ENCODE measurements around the gene CCDC6. TPM values are rescaled to one million over a fixed set of nuclear protein-coding genes. Genes with fewer than 3 reads are reported as not detected.

CCDC6 gene
- total RNA-seq, 1 donor from 2014 or later, result 61.5 TPM

DNA sequence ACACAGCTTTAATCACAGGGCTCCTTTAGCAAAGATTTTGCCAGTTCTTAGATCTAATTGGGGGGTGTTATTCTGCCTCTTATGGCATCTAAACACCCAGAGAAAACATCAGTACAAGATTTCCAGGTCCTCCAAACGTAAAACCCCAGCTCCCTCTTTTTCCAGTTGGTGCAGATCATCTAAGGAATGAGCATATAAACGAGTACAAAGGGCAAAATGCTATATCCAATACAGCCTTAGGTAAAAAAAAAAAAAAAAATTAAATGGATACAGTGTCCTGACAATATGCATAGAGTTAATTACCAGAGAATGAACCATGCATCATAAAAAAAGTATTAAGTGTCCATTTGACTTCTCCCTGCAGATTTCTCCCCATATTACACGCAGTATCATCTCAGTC lies 50.3 kb downstream of the CCDC6 start:
- H3K9me3 Mint-ChIP-seq, result peaks cover 18% of the 10 kb centered on the region
- H3K27ac Mint-ChIP-seq, result no peak overlapping the region
- H3K4me3 Mint-ChIP-seq (ENCODE audit: low read depth), result no peak overlapping the region
- no peak for DNase-seq (ENCODE audit: low spot score)
- no peaks in the 10 kb centered on the region for H3K27me3 Mint-ChIP-seq (ENCODE audit: low read depth)
- intact Hi-C loops (cut with micrococcal nuclease), result no loop called here
- H3K4me1 Mint-ChIP-seq (ENCODE audit: low read depth), result peaks cover 16% of the 10 kb centered on the region
- peaks cover 52% of the 10 kb centered on the region for H3K36me3 Mint-ChIP-seq (ENCODE audit: low read depth)

DNA sequence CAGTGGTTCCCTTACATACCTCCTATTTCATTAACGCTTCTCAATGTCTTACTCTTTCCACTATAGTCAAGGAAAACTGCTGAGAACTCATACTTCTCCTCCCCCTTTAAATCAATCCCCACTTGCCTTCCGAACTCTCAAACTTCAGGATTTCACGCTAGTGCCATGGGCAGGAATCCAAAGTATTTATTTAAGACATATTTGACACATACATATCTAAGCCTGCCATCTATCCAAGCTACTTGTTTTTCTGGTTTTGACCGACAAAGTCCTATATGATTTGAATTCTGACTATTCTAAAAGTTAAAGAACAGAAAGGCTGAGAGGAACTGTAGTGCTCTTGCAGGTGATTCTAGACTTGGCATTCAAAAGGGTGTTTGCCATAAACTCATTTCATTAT lies 51.8 kb downstream of the CCDC6 start:
- no peaks in the 10 kb centered on the region for H3K27me3 Mint-ChIP-seq (ENCODE audit: low read depth)
- H3K27ac Mint-ChIP-seq, result no peak overlapping the region
- peaks cover 42% of the 10 kb centered on the region for H3K36me3 Mint-ChIP-seq (ENCODE audit: low read depth)
- peaks cover 15% of the 10 kb centered on the region for H3K4me1 Mint-ChIP-seq (ENCODE audit: low read depth)
- intact Hi-C loops (cut with micrococcal nuclease), result no loop called here
- no peak overlapping the region for H3K4me3 Mint-ChIP-seq (ENCODE audit: low read depth)
- peaks cover 16% of the 10 kb centered on the region for H3K9me3 Mint-ChIP-seq
- no peak for DNase-seq (ENCODE audit: low spot score)

DNA sequence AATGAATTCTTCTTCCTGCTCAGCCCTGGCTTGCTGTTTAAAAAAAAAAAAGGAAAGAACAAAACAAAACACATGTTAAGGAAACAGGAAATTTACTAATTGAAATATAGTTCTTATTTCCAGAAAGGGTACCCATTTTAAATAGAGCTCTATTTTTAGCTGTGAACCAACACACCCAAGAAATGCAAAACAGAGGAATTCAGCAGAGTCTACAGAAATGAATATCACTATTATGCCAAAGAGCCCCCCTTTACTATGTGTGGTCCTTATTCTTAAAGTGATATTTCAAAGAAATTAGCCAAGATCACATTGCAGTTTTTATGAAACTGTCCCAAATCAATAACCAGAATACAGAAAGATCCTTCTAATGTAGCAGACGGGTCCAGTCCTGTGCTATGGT lies 53.7 kb downstream of the CCDC6 start:
- Mint-ChIP-seq H3K27me3 (ENCODE audit: low read depth) (no peaks in the 10 kb centered on the region), H3K27ac (no peak overlapping the region), H3K9me3 (peaks cover 13% of the 10 kb centered on the region), H3K4me1 (ENCODE audit: low read depth) (peaks cover 11% of the 10 kb centered on the region), H3K4me3 (ENCODE audit: low read depth) (no peak overlapping the region), H3K36me3 (ENCODE audit: low read depth) (peaks cover 49% of the 10 kb centered on the region)
- intact Hi-C loops (cut with micrococcal nuclease), result no loop called here
- DNase-seq (ENCODE audit: low spot score), result no peak

GRCh38 chr10:59851864-59852263 lies 54.5 kb downstream of the CCDC6 start:
- intact Hi-C loops (cut with micrococcal nuclease), result no loop called here

GRCh38 chr10:59847888-59848287 lies 58.5 kb downstream of the CCDC6 start:
- Mint-ChIP-seq H3K9me3 (no peaks in the 10 kb centered on the region), H3K27ac (no peak overlapping the region), H3K36me3 (ENCODE audit: low read depth) (peaks cover 65% of the 10 kb centered on the region), H3K4me3 (ENCODE audit: low read depth) (no peak overlapping the region), H3K4me1 (ENCODE audit: low read depth) (peaks cover 19% of the 10 kb centered on the region), H3K27me3 (ENCODE audit: low read depth) (no peaks in the 10 kb centered on the region)
- no peak for DNase-seq (ENCODE audit: low spot score)
- intact Hi-C loops (cut with micrococcal nuclease), result no loop called here

More at GRCh38 chr10:59851864-59852263, 54.5 kb downstream of the CCDC6 start:
- Mint-ChIP-seq H3K4me3 (ENCODE audit: low read depth) (no peak overlapping the region), H3K27me3 (ENCODE audit: low read depth) (no peaks in the 10 kb centered on the region), H3K4me1 (ENCODE audit: low read depth) (peaks cover 15% of the 10 kb centered on the region), H3K36me3 (ENCODE audit: low read depth) (peaks cover 54% of the 10 kb centered on the region), H3K27ac (no peak overlapping the region), H3K9me3 (peaks cover 13% of the 10 kb centered on the region)
- DNase-seq (ENCODE audit: low spot score), result no peak

GRCh38 chr10:59847326-59847725 lies 59.0 kb downstream of the CCDC6 start:
- no peak overlapping the region for H3K27ac Mint-ChIP-seq
- intact Hi-C loops (cut with micrococcal nuclease), result no loop called here
- no peaks in the 10 kb centered on the region for H3K27me3 Mint-ChIP-seq (ENCODE audit: low read depth)
- no peaks in the 10 kb centered on the region for H3K9me3 Mint-ChIP-seq
- DNase-seq (ENCODE audit: low spot score), result no peak
- H3K4me3 Mint-ChIP-seq (ENCODE audit: low read depth), result no peak overlapping the region
- H3K36me3 Mint-ChIP-seq (ENCODE audit: low read depth), result peaks cover 62% of the 10 kb centered on the region
- peaks cover 13% of the 10 kb centered on the region for H3K4me1 Mint-ChIP-seq (ENCODE audit: low read depth)

- Mint-ChIP-seq H3K4me3 (ENCODE audit: low read depth) (no peak overlapping the region), H3K27ac (no peak overlapping the region), H3K9me3 (no peaks in the 10 kb centered on the region), H3K27me3 (ENCODE audit: low read depth) (no peaks in the 10 kb centered on the region), H3K36me3 (ENCODE audit: low read depth) (peaks cover 66% of the 10 kb centered on the region), H3K4me1 (ENCODE audit: low read depth) (peaks cover 12% of the 10 kb centered on the region)
- intact Hi-C loops (cut with micrococcal nuclease), result no loop called here
- DNase-seq (ENCODE audit: low spot score), result no peak
These were observed 61.9 kb downstream of the CCDC6 start for GRCh38 chr10:59844436-59844835.

GRCh38 chr10:59843748-59844147 lies 62.6 kb downstream of the CCDC6 start:
- Mint-ChIP-seq H3K4me3 (ENCODE audit: low read depth) (no peak overlapping the region), H3K27me3 (ENCODE audit: low read depth) (no peaks in the 10 kb centered on the region), H3K4me1 (ENCODE audit: low read depth) (peaks cover 12% of the 10 kb centered on the region), H3K36me3 (ENCODE audit: low read depth) (peaks cover 62% of the 10 kb centered on the region), H3K9me3 (no peaks in the 10 kb centered on the region), H3K27ac (no peak overlapping the region)
- intact Hi-C loops (cut with micrococcal nuclease), result no loop called here
- DNase-seq (ENCODE audit: low spot score), result no peak

DNA sequence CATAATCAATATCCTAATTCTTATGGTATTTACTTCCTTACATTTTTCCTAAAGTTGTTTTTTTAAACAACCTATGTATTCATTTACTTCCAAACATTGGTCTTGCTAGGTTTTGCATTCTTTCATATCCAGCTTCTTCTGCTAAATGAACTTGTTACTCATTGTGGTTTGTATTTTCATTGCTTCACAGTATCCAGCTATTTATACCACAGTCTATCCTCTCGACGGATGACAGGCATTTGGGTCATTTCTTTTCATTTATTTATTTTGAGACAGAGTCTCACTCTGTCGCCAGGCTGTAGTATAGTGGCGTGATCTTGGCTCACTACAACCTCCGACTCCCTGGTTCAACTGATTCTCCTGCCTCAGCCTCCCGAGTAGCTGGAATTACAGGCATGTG lies 66.8 kb downstream of the CCDC6 start:
- Mint-ChIP-seq H3K27ac (no peak overlapping the region), H3K27me3 (ENCODE audit: low read depth) (no peaks in the 10 kb centered on the region), H3K36me3 (ENCODE audit: low read depth) (peaks cover 46% of the 10 kb centered on the region), H3K4me1 (ENCODE audit: low read depth) (peaks cover 10% of the 10 kb centered on the region), H3K4me3 (ENCODE audit: low read depth) (no peak overlapping the region), H3K9me3 (no peaks in the 10 kb centered on the region)
- intact Hi-C loops (cut with micrococcal nuclease), result no loop called here
- DNase-seq (ENCODE audit: low spot score), result no peak

DNA sequence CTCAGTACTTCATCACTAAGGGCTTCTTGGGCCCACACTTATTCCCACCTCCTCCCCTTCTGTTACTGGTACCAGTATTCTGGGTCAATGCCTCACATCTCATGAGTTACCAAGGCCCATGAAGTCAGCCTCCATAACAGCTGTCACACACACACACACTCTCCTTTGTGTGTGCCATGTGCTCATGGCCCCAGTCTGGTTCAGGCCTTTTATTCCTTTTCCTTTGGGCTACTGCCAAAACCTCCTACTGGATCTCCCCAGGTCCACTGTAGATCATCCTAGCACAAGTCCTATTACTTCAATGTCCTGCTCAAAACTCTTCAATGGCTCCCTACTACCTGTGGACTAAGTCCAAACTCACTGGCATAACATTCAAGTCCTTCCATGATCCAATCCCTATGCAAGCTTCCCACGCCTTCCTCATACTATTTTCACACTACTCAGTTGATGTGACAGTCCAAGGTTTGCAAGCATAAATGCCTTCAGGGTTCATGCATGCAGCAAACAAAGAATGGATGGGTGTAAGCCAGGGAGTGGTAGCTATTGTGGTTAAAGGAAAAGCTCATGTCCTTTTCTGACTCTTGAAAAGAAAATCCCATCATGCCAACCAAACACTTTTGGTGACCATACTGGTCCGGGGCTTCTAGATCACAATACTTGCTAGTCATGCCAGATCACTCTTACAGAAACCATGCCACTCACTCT lies 68.1 kb downstream of the CCDC6 start:
- intact Hi-C loops (cut with micrococcal nuclease), result no loop called here
- no peak overlapping the region for H3K27ac Mint-ChIP-seq
- DNase-seq (ENCODE audit: low spot score), result no peak
- no peaks in the 10 kb centered on the region for H3K27me3 Mint-ChIP-seq (ENCODE audit: low read depth)
- H3K4me1 Mint-ChIP-seq (ENCODE audit: low read depth), result peaks cover 11% of the 10 kb centered on the region
- no peaks in the 10 kb centered on the region for H3K9me3 Mint-ChIP-seq
- peaks cover 40% of the 10 kb centered on the region for H3K36me3 Mint-ChIP-seq (ENCODE audit: low read depth)
- H3K4me3 Mint-ChIP-seq (ENCODE audit: low read depth), result no peak overlapping the region

GRCh38 chr10:59833810-59834209 lies 72.5 kb downstream of the CCDC6 start:
- Mint-ChIP-seq H3K27ac (no peak overlapping the region), H3K36me3 (ENCODE audit: low read depth) (peaks cover 49% of the 10 kb centered on the region), H3K4me3 (ENCODE audit: low read depth) (no peak overlapping the region), H3K27me3 (ENCODE audit: low read depth) (no peaks in the 10 kb centered on the region), H3K4me1 (ENCODE audit: low read depth) (peaks cover 41% of the 10 kb centered on the region), H3K9me3 (no peaks in the 10 kb centered on the region)
- intact Hi-C loops (cut with micrococcal nuclease), result no loop called here
- no peak for DNase-seq (ENCODE audit: low spot score)

- intact Hi-C loops (cut with micrococcal nuclease), result no loop called here
- Mint-ChIP-seq H3K27ac (no peak overlapping the region), H3K27me3 (ENCODE audit: low read depth) (no peaks in the 10 kb centered on the region), H3K4me1 (ENCODE audit: low read depth) (peaks cover 44% of the 10 kb centered on the region), H3K36me3 (ENCODE audit: low read depth) (peaks cover 49% of the 10 kb centered on the region), H3K9me3 (no peaks in the 10 kb centered on the region), H3K4me3 (ENCODE audit: low read depth) (no peak overlapping the region)
- DNase-seq (ENCODE audit: low spot score), result no peak
These were observed 73.8 kb downstream of the CCDC6 start for GRCh38 chr10:59832506-59832905.

- no peaks in the 10 kb centered on the region for H3K9me3 Mint-ChIP-seq
- no peak overlapping the region for H3K27ac Mint-ChIP-seq
- H3K27me3 Mint-ChIP-seq (ENCODE audit: low read depth), result no peaks in the 10 kb centered on the region
- peaks cover 46% of the 10 kb centered on the region for H3K4me1 Mint-ChIP-seq (ENCODE audit: low read depth)
- intact Hi-C loops (cut with micrococcal nuclease), result no loop called here
- peaks cover 51% of the 10 kb centered on the region for H3K36me3 Mint-ChIP-seq (ENCODE audit: low read depth)
- H3K4me3 Mint-ChIP-seq (ENCODE audit: low read depth), result no peak overlapping the region
- DNase-seq (ENCODE audit: low spot score), result no peak
These were observed 74.5 kb downstream of the CCDC6 start for GRCh38 chr10:59831658-59832503.
